Activated CD4-positive, alpha-beta T cell treated with anti-CD3 and anti-CD28 coated beads, Interleukin-2, amount 10 ng/mL, durations not matched to agents 24 days and 14 days (primary cell): ENCODE results near the gene RAB11FIP4. TPM values are rescaled to one million over a fixed set of nuclear protein-coding genes. Genes with fewer than 3 reads are reported as not detected.

Source experiments
- DNase-seq: peaks from one replicate; pipeline ENCODE4 v3.0.0; 2022
- H3K27ac Mint-ChIP-seq: one replicate; pipeline ENCODE4 v1.8.0; 2022; ENCODE audit warnings: mild to moderate bottlenecking, mixed read lengths
- H3K27me3 Mint-ChIP-seq: one replicate; pipeline ENCODE4 v1.8.0; 2022; ENCODE audit warnings: mixed read lengths
- H3K36me3 Mint-ChIP-seq: one replicate; pipeline ENCODE4 v1.8.0; 2022; ENCODE audit warnings: low read depth, mild to moderate bottlenecking, mixed read lengths
- H3K4me1 Mint-ChIP-seq: one replicate; pipeline ENCODE4 v1.8.0; 2021; ENCODE audit warnings: mixed read lengths
- H3K4me3 Mint-ChIP-seq: one replicate; pipeline ENCODE4 v1.8.0; 2022; ENCODE audit warnings: mild to moderate bottlenecking, moderate library complexity, mixed read lengths
- H3K9me3 Mint-ChIP-seq: one replicate; pipeline ENCODE4 v1.8.0; 2021; ENCODE audit warnings: mixed read lengths
- intact Hi-C: fragments of 100-400 bp; cut with micrococcal nuclease; formaldehyde crosslinking; loops from one replicate; pipeline ENCODE4 v1.15.1; 2023
- total RNA-seq: library from RNA; stranded (reverse); gene quantifications from 2 replicates; pipeline ENCODE4 v1.2.3, GENCODE V29; 2022

RAB11FIP4 gene
- total RNA-seq, 1 donor from 2014 or later = 24.3 TPM

DNA sequence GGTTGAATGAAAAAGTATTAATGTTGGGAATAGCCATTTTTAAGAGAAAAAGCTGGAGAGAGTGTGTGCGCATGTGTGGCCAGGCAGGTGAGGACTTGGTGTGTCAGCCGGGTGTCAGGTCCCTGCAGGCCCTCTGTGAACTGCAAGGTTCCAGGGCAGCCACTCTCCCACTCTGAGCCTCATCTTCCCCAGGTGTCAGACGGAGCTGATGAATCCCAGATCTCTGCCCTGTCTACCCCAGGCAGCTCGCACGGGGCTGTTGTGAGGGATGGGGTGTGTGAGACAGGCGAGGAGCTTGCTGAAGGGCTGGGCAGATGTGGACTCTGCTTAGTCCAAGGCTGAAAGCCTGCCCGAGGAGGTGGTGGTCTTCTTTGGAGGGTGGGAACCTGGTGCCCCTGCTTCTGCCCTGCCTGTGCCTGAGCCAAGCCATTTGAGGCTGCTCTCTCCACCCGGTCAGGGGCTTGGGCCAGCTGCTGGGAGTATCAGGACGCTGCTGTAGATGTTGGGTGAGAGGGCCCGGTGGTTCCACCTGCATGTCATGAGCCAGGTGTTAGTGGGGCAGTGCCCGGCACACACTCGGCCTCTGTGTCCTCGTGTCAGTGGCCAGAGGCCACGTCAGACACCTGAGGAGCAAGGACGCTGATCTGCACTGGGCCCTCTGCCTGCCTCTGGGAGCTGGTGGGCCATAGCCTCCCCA lies 122.4 kb downstream of the RAB11FIP4 start:
- peaks cover 31% of the 10 kb centered on the region for H3K4me1 Mint-ChIP-seq
- peaks cover 3% of the 10 kb centered on the region for H3K36me3 Mint-ChIP-seq
- intact Hi-C loops = no loop called here
- H3K9me3 Mint-ChIP-seq = no peaks in the 10 kb centered on the region
- no peaks in the 10 kb centered on the region for H3K27me3 Mint-ChIP-seq
- no peak overlapping the region for H3K4me3 Mint-ChIP-seq
- DNase-seq = no peak
- peak overlapping the region; percentile 53 for H3K27ac Mint-ChIP-seq

- DNase-seq = no peak
- H3K4me1 Mint-ChIP-seq = peaks cover 18% of the 10 kb centered on the region
- H3K27me3 Mint-ChIP-seq = no peaks in the 10 kb centered on the region
- H3K27ac Mint-ChIP-seq = no peak overlapping the region
- peaks cover 6% of the 10 kb centered on the region for H3K36me3 Mint-ChIP-seq
- no peaks in the 10 kb centered on the region for H3K9me3 Mint-ChIP-seq
- no peak overlapping the region for H3K4me3 Mint-ChIP-seq
- intact Hi-C loops = no loop called here
Measured at GRCh38 chr17:31515267-31515666, 123.8 kb downstream of the RAB11FIP4 start.

- Mint-ChIP-seq H3K27ac (no peak overlapping the region), H3K27me3 (no peaks in the 10 kb centered on the region), H3K4me1 (peaks cover 8% of the 10 kb centered on the region), H3K9me3 (no peaks in the 10 kb centered on the region), H3K4me3 (no peak overlapping the region), H3K36me3 (peaks cover 8% of the 10 kb centered on the region)
- intact Hi-C loops = no loop called here
- DNase-seq = no peak
Measured at GRCh38 chr17:31517524-31517923, 126.0 kb downstream of the RAB11FIP4 start.

DNA sequence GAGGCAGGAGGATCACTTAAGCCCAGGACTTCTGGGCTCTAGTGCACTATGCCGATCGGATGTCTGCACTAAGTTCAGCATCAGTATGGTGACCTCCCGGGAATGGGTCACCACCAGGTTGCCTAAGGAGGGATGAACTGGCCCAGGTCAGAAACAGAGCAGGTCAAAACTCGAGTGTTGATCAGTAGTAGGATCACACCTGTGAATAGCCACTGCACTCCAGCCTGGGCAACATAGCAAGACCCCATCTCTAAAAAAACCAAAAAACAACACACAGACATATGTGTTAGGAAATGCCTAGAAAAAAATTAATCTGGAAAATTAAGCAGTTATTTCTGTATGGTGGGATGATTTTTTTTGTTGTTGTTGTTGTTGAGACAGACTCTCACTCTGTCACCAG lies 127.0 kb downstream of the RAB11FIP4 start:
- Mint-ChIP-seq H3K9me3 (no peaks in the 10 kb centered on the region), H3K4me3 (no peak overlapping the region), H3K27ac (no peak overlapping the region), H3K4me1 (peaks cover 8% of the 10 kb centered on the region), H3K36me3 (peaks cover 11% of the 10 kb centered on the region), H3K27me3 (no peaks in the 10 kb centered on the region)
- intact Hi-C loops = no loop called here
- DNase-seq = no peak

GRCh38 chr17:31521632-31522283 lies 130.3 kb downstream of the RAB11FIP4 start:
- intact Hi-C loops = no loop called here
- Mint-ChIP-seq H3K9me3 (no peaks in the 10 kb centered on the region), H3K4me3 (no peak overlapping the region), H3K27me3 (no peaks in the 10 kb centered on the region), H3K27ac (no peak overlapping the region), H3K4me1 (no peaks in the 10 kb centered on the region), H3K36me3 (peaks cover 19% of the 10 kb centered on the region)
- DNase-seq = no peak

GRCh38 chr17:31522284-31522931 lies 130.9 kb downstream of the RAB11FIP4 start:
- Mint-ChIP-seq H3K27me3 (no peaks in the 10 kb centered on the region), H3K36me3 (peaks cover 19% of the 10 kb centered on the region), H3K4me3 (no peak overlapping the region), H3K27ac (no peak overlapping the region), H3K9me3 (no peaks in the 10 kb centered on the region), H3K4me1 (no peaks in the 10 kb centered on the region)
- DNase-seq = no peak
- intact Hi-C loops = no loop called here

DNA sequence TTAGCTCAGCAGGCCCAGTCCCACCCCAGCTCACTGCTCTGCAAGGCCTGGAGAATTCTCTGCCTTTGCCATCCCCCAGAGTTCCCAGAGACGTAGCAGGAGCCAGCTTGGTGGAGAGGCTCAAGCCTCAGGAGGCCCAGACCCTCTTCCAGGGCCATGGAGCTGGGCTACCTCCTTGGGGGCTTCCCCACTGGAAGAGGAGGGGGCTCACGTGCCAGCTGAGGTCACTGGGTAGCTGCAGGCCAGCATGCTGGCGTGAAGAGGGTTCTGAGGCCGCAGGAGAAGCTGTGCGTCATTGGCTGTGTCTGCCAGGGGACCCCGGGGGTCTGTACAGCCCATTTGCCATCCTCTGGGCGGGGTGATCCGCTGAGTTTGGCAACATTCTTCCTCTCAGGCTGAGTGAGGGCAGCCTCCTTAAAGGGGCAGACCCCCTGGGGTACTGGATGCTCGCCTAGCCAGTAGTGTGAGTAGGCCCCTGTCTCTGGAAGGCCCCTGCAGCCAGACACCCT lies 131.6 kb downstream of the RAB11FIP4 start:
- H3K36me3 Mint-ChIP-seq = peaks cover 16% of the 10 kb centered on the region
- no peak overlapping the region for H3K27ac Mint-ChIP-seq
- no peaks in the 10 kb centered on the region for H3K27me3 Mint-ChIP-seq
- H3K4me3 Mint-ChIP-seq = no peak overlapping the region
- H3K9me3 Mint-ChIP-seq = no peaks in the 10 kb centered on the region
- intact Hi-C loops = no loop called here
- DNase-seq = no peak
- no peaks in the 10 kb centered on the region for H3K4me1 Mint-ChIP-seq

DNA sequence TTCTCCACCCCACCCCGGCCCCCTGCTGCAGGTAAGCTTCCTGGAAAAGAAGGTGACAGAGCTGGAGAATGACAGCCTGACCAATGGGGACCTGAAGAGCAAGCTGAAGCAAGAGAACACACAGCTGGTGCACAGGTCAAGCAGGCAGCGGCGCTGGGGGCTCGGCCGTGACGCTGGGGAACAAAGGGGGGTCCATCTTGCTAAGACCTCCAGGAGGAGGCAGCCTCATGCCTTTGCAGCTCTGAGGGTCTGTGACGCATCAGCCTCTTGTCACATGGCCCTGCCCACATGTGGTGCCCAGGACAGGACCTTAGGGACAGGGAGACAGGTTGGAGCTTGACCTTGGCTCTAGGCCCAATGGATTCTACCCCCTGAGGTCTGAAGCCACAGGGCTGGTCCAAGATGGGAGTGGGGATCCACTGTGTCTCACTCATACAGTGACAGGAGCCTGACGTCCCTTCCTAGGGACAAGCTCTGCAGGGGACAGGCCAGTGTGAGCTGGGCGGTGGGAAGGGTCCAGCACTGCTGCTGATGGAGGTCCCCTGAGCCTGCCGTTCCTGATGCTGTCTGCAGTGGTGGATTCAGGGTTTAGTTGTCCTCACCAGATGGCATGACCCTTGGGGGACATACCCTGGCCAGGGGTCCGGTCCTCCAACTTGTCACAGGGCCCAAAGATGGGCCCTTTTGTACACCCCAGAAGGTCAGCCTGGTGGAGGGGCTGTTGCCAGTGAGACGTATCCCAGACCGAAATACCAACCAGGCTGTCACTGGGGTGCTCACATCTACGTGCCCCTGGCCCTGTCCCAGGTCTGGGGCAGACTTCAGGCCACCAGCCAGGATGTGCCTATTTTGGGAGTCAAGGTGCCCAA lies 132.6 kb downstream of the RAB11FIP4 start:
- no peaks in the 10 kb centered on the region for H3K4me1 Mint-ChIP-seq
- H3K9me3 Mint-ChIP-seq = no peaks in the 10 kb centered on the region
- peaks cover 19% of the 10 kb centered on the region for H3K36me3 Mint-ChIP-seq
- intact Hi-C loops = loop anchor here (2.0 kb wide), 1 partner anchor 135 kb away; no protein-coding TSS in a partner anchor
- DNase-seq = no peak
- H3K27ac Mint-ChIP-seq = no peak overlapping the region
- no peaks in the 10 kb centered on the region for H3K27me3 Mint-ChIP-seq
- no peak overlapping the region for H3K4me3 Mint-ChIP-seq

DNA sequence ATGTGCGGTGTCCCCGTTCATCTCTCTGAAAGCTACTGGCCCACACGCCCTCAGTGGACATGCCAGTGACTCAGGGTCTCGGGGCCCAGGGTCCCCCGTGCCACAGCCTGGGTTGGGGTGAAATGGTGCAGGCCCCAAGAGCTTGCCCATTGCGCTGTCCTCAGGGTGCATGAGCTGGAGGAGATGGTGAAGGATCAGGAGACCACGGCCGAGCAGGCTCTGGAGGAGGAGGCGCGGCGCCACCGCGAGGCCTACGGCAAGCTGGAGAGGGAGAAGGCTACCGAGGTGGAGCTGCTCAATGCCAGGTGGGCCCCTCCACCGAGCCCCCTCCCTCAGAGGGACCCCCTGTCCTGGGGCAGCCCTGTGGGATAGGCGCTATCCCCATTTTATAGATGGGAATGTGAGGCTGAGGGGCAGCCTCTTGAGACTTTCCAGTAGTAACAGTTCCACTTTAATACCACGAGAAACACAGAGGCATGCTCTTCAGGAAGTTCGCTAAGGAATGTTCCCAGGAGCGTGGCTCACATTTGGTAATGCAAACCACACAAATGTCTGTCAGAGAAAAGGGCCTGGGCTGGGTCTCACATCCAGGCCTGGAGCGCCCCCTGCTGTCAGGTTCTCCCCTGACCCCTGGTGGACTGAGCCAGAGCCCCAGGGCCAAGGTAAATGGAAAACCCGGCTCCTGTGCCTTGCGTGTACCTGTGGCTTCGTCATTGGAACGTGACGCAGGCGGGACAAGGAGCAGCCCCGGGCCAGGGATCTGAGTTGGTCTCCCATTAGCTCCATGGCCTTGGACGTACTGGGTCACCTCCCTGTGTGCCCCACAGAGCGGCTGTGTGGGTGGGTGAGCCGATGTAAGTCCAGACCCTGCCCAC lies 133.7 kb downstream of the RAB11FIP4 start:
- Mint-ChIP-seq H3K4me1 (no peaks in the 10 kb centered on the region), H3K9me3 (no peaks in the 10 kb centered on the region), H3K4me3 (no peak overlapping the region), H3K27ac (no peak overlapping the region), H3K27me3 (no peaks in the 10 kb centered on the region), H3K36me3 (peaks cover 15% of the 10 kb centered on the region)
- peak; percentile 95 for DNase-seq
- intact Hi-C loops = loop anchor here (1.0 to 2.0 kb wide), 2 partner anchors 88 to 136 kb away; no protein-coding TSS in a partner anchor

DNA sequence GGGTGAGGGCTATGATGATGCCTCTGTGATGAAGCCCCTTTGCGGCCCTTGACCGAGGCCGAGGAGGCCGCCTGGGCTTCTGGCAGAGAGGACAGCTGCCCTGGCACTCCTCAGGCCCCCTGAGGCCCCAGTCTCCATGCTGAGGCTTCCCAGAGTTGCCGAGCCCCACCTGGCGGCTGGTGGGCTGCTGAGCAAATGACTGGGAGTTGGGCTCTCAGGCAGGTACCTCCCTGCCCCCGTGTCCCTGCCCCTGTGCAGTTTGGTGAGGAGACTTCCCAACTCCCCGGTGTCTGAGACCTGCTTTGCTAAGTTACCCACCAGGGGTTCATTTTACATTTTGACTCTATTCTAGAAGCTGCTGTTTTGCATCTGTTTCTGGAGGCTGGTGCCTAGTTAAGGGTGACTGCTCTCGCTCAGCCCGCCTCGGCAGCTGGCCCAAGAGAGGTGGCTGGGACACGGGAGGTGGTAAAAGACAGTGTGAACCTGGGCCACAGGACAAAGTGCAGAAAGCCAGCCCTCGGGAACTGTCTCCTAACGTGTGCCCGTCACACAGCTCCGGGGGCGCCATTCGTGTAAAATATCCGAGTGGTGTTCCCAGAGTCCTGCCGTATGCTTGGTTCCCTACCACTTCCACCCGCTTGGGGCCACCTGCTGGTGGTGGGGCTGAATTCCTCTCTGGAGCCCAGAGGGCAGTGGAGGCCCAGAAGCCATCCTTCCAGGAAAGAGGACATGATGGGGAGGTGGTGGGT lies 134.5 kb downstream of the RAB11FIP4 start:
- DNase-seq = no peak
- Mint-ChIP-seq H3K27ac (no peak overlapping the region), H3K9me3 (no peaks in the 10 kb centered on the region), H3K27me3 (no peaks in the 10 kb centered on the region), H3K4me1 (no peaks in the 10 kb centered on the region), H3K36me3 (peaks cover 16% of the 10 kb centered on the region), H3K4me3 (no peak overlapping the region)
- intact Hi-C loops = loop anchor here (1.0 to 2.0 kb wide), 2 partner anchors 89 to 137 kb away; no protein-coding TSS in a partner anchor

GRCh38 chr17:31527606-31528005 lies 136.1 kb downstream of the RAB11FIP4 start:
- H3K27me3 Mint-ChIP-seq = no peaks in the 10 kb centered on the region
- DNase-seq = no peak
- intact Hi-C loops = no loop called here
- peaks cover 23% of the 10 kb centered on the region for H3K36me3 Mint-ChIP-seq
- H3K9me3 Mint-ChIP-seq = no peaks in the 10 kb centered on the region
- no peaks in the 10 kb centered on the region for H3K4me1 Mint-ChIP-seq
- no peak overlapping the region for H3K27ac Mint-ChIP-seq
- no peak overlapping the region for H3K4me3 Mint-ChIP-seq

DNA sequence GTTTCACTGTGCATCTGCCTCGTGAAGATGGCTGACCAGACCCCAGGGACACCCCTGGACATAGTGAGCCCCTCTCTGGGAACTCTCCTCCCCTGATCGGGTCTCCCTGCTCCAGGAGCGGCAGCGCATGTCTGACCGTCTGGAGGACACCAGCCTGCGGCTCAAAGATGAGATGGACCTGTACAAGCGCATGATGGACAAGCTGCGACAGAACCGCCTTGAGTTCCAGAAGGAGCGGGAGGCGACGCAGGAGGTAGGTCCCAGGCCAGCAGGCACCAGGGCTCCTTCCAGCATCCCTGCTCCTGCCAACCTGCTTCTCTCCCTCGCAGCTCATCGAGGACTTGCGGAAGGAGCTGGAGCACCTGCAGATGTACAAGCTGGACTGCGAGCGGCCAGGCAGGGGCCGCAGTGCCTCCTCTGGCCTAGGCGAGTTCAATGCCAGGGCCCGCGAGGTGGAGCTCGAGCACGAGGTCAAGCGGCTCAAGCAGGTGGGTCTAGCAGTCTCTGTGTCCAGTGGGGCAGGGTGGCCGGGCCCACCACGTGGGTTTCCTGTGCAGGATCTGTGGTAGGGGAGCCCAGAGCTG lies 136.9 kb downstream of the RAB11FIP4 start:
- Mint-ChIP-seq H3K4me1 (peaks cover 4% of the 10 kb centered on the region), H3K9me3 (no peaks in the 10 kb centered on the region), H3K4me3 (no peak overlapping the region), H3K36me3 (peaks cover 28% of the 10 kb centered on the region), H3K27me3 (no peaks in the 10 kb centered on the region), H3K27ac (no peak overlapping the region)
- intact Hi-C loops = no loop called here
- no peak for DNase-seq
